SK-N-SH treated with all-trans-retinoic acid at 6 μM for 48 hours (cell line): ENCODE data around the gene FCN2.

Experiments
- ATAC-seq: fragments of 200-7000 bp; cut with Tn5 transposase; 3 replicates; pipeline ENCODE4 v1.9.1; 2020; ENCODE audit warnings: mild to moderate bottlenecking, moderate library complexity
- ARNTL ChIP-seq: fragments of 450-650 bp; formaldehyde crosslinking; IDR thresholded peaks from 2 replicates; pipeline ENCODE4 v1.5.0; 2020; ENCODE audit warnings: low read depth, mild to moderate bottlenecking, moderate library complexity, borderline replicate concordance
- BACH2 ChIP-seq: fragments of 250-450 bp; sonication (Bioruptor Pico); IDR thresholded peaks from 2 replicates; pipeline ENCODE4 v1.9.0; 2021; ENCODE audit warnings: mild to moderate bottlenecking, borderline replicate concordance
- CSDC2 ChIP-seq: fragments of 250-450 bp; sonication (Bioruptor Pico); IDR thresholded peaks from 2 replicates; pipeline ENCODE4 v1.5.0; 2020; ENCODE audit warnings: mild to moderate bottlenecking, moderate library complexity
- GLIS3 ChIP-seq: fragments of 250-450 bp; sonication (Bioruptor Pico); IDR thresholded peaks from 2 replicates; pipeline ENCODE4 v1.5.0; 2020; ENCODE audit warnings: mild to moderate bottlenecking, moderate library complexity
- ISL1 ChIP-seq: fragments of 250-450 bp; sonication (Bioruptor Pico); IDR thresholded peaks from 2 replicates; pipeline ENCODE4 v2.1.2; 2022; ENCODE audit warnings: mild to moderate bottlenecking, moderate library complexity
- OSR1 ChIP-seq: fragments of 250-450 bp; sonication (Bioruptor Pico); IDR thresholded peaks from 2 replicates; pipeline ENCODE4 v1.8.0; 2022; ENCODE audit warnings: moderate library complexity, mild to moderate bottlenecking, inconsistent platforms
- PATZ1 ChIP-seq: fragments of 250-450 bp; sonication (Bioruptor Pico); IDR thresholded peaks from 2 replicates; pipeline ENCODE4 v1.8.0; 2020; ENCODE audit warnings: mild to moderate bottlenecking, moderate library complexity, borderline replicate concordance
- POU6F1 ChIP-seq: fragments of 250-450 bp; sonication (Bioruptor Pico); IDR thresholded peaks from 2 replicates; pipeline ENCODE4 v1.8.0; 2021; ENCODE audit warnings: low read depth, mild to moderate bottlenecking, moderate library complexity, borderline replicate concordance
- PPARA ChIP-seq: fragments of 250-450 bp; sonication (Bioruptor Pico); IDR thresholded peaks from 2 replicates; pipeline ENCODE4 v1.5.0; 2020; ENCODE audit warnings: mild to moderate bottlenecking, borderline replicate concordance
- RARB ChIP-seq: fragments of 250-450 bp; sonication (Bioruptor Pico); IDR thresholded peaks from 2 replicates; pipeline ENCODE4 v1.8.0; 2021; ENCODE audit warnings: mild to moderate bottlenecking, moderate library complexity
- SNAI2 ChIP-seq: fragments of 250-450 bp; sonication (Bioruptor Pico); IDR thresholded peaks from 2 replicates; pipeline ENCODE4 v1.5.0; 2020; ENCODE audit warnings: mild to moderate bottlenecking, moderate library complexity
- TCF4 ChIP-seq: fragments of 250-450 bp; sonication (Bioruptor Pico); IDR thresholded peaks from 2 replicates; pipeline ENCODE4 v1.8.0; 2021; ENCODE audit warnings: mild to moderate bottlenecking, moderate library complexity, borderline replicate concordance
- TOX ChIP-seq: fragments of 250-450 bp; sonication (Bioruptor Pico); IDR thresholded peaks from 2 replicates; pipeline ENCODE4 v1.8.0; 2021; ENCODE audit warnings: mild to moderate bottlenecking, moderate library complexity, borderline replicate concordance
- ZFP3 ChIP-seq: fragments of 250-450 bp; sonication (Bioruptor Pico); IDR thresholded peaks from 2 replicates; pipeline ENCODE4 v1.5.0; 2020; ENCODE audit warnings: mild to moderate bottlenecking, moderate library complexity
- ZFP30 ChIP-seq: fragments of 450-650 bp; formaldehyde crosslinking; IDR thresholded peaks from 2 replicates; pipeline ENCODE4 v1.5.0; 2022; ENCODE audit warnings: mild to moderate bottlenecking, moderate library complexity
- ZNF565 ChIP-seq: fragments of 450-650 bp; formaldehyde crosslinking; conservative IDR thresholded peaks from 2 replicates; pipeline ENCODE4 v1.5.0; 2020; ENCODE audit warnings: low read depth, mild to moderate bottlenecking, moderate library complexity
- ZNF70 ChIP-seq: fragments of 450-650 bp; formaldehyde crosslinking; IDR thresholded peaks from 2 replicates; pipeline ENCODE4 v1.5.0; 2020; ENCODE audit warnings: mild to moderate bottlenecking, moderate library complexity
- ZNF8 ChIP-seq: fragments of 450-650 bp; formaldehyde crosslinking; IDR thresholded peaks from 2 replicates; pipeline ENCODE4 v1.5.0; 2020; ENCODE audit warnings: mild to moderate bottlenecking, moderate library complexity
- TF ChIP-seq, protein P1 (sequence below): fragments of 250-450 bp; sonication (Bioruptor Pico); IDR thresholded peaks from 2 replicates; pipeline ENCODE4 v1.5.1; 2020; ENCODE audit warnings: low read depth, mild to moderate bottlenecking, moderate library complexity
- TF ChIP-seq, protein P2 (sequence below): fragments of 250-450 bp; sonication (Bioruptor Pico); IDR thresholded peaks from 2 replicates; pipeline ENCODE4 v1.5.0; 2020; ENCODE audit warnings: mild to moderate bottlenecking, moderate library complexity
- TF ChIP-seq, protein P3 (sequence below): fragments of 250-450 bp; sonication (Bioruptor Pico); IDR thresholded peaks from 2 replicates; pipeline ENCODE4 v1.5.1; 2021; ENCODE audit warnings: mild to moderate bottlenecking, moderate library complexity

FCN2 gene

GRCh38 chr9:134914501-134914834, 33.9 kb downstream of the FCN2 start:
- no peak for TF ChIP-seq GLIS3 (CRISPR knock-in tag)

DNA sequence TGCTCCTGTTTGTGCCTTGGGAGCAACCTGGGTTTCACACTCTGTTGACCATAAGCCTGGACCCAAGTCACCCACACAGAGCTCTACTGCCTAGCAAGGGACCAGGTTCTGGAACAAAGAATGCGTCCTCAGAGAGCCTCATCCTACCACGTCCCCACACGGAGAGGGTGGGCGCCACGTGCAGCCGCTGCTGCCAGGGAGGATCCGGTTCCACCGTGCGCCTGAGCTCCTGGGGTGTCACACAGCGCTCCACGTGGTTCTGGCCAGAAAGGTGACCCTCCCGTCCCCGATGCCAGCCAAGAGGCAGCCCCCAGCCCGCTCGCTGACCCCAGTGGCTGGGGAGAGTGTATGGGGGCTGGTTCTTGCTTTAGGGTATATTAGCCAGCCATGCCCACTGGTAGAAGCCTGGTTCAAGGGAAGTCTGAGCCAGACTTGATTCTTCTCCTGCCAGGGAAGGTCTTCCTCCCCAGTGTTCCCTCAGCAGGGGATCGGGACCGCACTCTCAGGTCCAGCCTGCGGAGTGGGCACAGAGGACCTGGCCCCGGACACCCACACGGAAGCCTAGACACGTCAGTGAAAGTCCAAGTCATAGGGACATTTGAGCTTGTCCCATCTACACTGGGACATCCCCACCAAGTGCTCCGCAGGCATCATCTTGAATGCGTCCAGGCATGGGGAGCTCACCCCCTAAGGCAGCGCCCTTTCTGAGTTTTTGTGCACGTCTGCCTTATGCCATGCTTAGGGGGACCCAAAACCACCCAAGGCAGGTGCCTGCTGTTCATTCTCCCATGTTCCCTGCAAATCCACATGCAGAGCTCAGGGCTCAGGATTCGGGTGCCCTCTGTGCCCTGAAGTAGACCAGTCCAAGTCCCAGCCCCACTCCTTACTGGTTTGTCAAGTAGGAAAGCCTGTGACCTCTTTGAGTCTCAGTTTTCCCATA, 34.7 kb downstream of the FCN2 start:
- TF ChIP-seq OSR1 (CRISPR knock-in tag) (no peak), RARB (CRISPR knock-in tag) (no peak), GLIS3 (CRISPR knock-in tag) (no peak), TCF4 (CRISPR knock-in tag) (no peak), ARNTL (CRISPR knock-in tag) (no peak), PATZ1 (no peak), BACH2 (CRISPR knock-in tag) (no peak), ZFP3 (CRISPR knock-in tag) (no peak)
- TF ChIP-seq, protein P1, sequence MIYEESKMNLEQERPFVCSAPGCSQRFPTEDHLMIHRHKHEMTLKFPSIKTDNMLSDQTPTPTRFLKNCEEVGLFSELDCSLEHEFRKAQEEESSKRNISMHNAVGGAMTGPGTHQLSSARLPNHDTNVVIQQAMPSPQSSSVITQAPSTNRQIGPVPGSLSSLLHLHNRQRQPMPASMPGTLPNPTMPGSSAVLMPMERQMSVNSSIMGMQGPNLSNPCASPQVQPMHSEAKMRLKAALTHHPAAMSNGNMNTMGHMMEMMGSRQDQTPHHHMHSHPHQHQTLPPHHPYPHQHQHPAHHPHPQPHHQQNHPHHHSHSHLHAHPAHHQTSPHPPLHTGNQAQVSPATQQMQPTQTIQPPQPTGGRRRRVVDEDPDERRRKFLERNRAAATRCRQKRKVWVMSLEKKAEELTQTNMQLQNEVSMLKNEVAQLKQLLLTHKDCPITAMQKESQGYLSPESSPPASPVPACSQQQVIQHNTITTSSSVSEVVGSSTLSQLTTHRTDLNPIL (CRISPR knock-in tag), result no peak
- no peak for ATAC-seq

More at GRCh38 chr9:134914501-134914834, 33.9 kb downstream of the FCN2 start:
- ATAC-seq, result no peak

- no peak for TF ChIP-seq CSDC2 (CRISPR knock-in tag)
- no peak for TF ChIP-seq ZNF8 (CRISPR knock-in tag)
- TF ChIP-seq, protein P2, sequence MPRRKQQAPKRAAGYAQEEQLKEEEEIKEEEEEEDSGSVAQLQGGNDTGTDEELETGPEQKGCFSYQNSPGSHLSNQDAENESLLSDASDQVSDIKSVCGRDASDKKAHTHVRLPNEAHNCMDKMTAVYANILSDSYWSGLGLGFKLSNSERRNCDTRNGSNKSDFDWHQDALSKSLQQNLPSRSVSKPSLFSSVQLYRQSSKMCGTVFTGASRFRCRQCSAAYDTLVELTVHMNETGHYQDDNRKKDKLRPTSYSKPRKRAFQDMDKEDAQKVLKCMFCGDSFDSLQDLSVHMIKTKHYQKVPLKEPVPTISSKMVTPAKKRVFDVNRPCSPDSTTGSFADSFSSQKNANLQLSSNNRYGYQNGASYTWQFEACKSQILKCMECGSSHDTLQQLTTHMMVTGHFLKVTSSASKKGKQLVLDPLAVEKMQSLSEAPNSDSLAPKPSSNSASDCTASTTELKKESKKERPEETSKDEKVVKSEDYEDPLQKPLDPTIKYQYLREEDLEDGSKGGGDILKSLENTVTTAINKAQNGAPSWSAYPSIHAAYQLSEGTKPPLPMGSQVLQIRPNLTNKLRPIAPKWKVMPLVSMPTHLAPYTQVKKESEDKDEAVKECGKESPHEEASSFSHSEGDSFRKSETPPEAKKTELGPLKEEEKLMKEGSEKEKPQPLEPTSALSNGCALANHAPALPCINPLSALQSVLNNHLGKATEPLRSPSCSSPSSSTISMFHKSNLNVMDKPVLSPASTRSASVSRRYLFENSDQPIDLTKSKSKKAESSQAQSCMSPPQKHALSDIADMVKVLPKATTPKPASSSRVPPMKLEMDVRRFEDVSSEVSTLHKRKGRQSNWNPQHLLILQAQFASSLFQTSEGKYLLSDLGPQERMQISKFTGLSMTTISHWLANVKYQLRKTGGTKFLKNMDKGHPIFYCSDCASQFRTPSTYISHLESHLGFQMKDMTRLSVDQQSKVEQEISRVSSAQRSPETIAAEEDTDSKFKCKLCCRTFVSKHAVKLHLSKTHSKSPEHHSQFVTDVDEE (CRISPR knock-in tag), result no peak
- TF ChIP-seq TCF4 (CRISPR knock-in tag), result no peak
- no peak for TF ChIP-seq ISL1 (CRISPR knock-in tag)
- no peak for TF ChIP-seq ZNF70 (CRISPR knock-in tag)
- no peak for TF ChIP-seq ZFP3 (CRISPR knock-in tag)
- no peak for TF ChIP-seq ZFP30 (CRISPR knock-in tag)
- TF ChIP-seq, protein P1 (CRISPR knock-in tag), result no peak
- TF ChIP-seq OSR1 (CRISPR knock-in tag), result no peak
- no peak for TF ChIP-seq PATZ1
- TF ChIP-seq PPARA, result no peak
- no peak for TF ChIP-seq TOX (CRISPR knock-in tag)
- no peak for TF ChIP-seq ARNTL (CRISPR knock-in tag)
- no peak for TF ChIP-seq ZNF565
- TF ChIP-seq SNAI2 (CRISPR knock-in tag), result no peak
- TF ChIP-seq, protein P3, sequence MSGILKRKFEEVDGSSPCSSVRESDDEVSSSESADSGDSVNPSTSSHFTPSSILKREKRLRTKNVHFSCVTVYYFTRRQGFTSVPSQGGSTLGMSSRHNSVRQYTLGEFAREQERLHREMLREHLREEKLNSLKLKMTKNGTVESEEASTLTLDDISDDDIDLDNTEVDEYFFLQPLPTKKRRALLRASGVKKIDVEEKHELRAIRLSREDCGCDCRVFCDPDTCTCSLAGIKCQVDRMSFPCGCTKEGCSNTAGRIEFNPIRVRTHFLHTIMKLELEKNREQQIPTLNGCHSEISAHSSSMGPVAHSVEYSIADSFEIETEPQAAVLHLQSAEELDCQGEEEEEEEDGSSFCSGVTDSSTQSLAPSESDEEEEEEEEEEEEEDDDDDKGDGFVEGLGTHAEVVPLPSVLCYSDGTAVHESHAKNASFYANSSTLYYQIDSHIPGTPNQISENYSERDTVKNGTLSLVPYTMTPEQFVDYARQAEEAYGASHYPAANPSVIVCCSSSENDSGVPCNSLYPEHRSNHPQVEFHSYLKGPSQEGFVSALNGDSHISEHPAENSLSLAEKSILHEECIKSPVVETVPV (CRISPR knock-in tag), result no peak
- no peak for TF ChIP-seq POU6F1
- TF ChIP-seq GLIS3 (CRISPR knock-in tag), result no peak
- no peak for ATAC-seq
These were observed 35.6 kb downstream of the FCN2 start for GRCh38 chr9:134916161-134916665.
